ENCODE measurements around the gene U2AF2.
"Not testable (repeated sequence)": the region's sequence is repeated elsewhere in the genome, so short reads cannot be mapped to it uniquely, and the experiment has no call there.

U2AF2 gene

DNA sequence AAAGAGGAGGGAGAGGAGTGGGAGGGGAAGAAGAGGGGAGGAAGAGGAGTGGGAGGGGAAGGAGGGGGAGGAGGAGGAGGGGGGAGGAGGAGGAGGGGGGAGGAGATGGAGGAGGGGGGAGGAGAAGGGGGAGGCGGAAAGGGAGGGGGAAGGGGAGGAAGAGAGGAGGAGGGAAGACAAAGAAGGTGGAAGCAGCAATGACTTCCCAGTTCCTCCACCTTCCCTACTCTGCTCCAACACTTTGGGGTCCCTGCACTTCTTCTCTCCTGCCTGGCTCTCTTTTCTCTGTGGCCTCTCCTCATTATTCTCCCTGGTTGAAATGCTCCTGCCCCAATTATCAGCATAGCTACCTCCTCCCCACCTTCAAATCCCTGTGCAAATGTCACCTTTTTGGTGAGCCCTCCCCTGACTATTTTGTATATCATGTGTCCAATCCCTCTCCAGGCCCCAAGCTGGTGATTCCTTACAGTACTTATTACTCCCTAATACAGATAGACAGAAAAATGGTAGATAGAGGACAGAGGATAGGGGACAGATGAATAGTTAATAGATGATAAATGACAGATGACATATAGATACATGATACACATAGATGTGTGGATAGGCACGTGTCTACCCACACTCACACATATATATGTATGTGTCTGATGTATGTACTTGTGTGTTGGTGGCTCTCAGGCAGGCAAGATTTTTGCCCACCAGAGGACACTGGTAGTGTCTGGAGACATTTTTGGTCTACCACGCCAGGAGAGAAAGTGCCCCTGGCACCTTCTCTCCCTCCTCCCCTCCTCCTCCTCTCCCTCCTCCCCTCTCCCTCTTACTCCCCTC lies 58.2 kb downstream of the U2AF2 start:
- DNase-seq (ENCODE audit: low read depth), result no peak

DNA sequence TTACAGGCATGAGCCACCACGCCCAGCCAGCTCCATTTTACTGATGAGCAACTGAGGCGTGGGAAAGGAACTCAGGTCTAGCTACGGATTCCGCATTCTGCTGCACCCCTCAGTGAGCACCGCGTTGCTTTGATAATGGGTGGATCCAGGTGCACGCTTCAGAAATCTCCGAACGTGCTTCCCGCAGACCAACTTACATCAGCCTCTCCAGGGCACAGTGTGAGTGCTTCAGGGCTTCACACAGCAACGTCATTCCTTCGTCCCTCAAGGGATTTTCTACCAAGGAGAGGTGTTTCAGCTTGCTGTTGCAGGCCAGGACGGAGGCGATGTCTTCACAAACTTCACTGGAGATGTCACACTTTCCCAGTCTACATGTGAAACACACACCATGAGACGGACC lies 61.7 kb downstream of the U2AF2 start:
- DNase-seq (ENCODE audit: low read depth), result no peak

DNA sequence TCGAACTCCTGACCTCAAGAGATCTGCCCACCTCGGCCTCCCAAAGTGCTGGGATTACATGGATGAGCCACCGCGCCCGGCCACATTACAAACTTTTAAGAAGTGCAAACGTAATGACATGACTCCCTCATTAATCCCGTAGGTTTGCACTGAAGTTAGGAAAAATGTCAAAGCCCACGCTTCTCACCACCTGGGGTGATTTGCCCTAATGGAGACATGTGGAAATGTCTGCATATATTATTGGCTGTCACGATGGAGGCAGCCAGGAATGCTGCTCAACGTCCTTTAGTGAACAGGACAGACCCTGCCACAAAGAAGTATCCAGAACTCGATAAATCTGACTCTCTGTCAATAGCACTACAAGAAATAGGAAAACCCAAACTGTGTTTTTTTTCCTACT lies 62.4 kb downstream of the U2AF2 start:
- DNase-seq (ENCODE audit: low read depth), result no peak

DNA sequence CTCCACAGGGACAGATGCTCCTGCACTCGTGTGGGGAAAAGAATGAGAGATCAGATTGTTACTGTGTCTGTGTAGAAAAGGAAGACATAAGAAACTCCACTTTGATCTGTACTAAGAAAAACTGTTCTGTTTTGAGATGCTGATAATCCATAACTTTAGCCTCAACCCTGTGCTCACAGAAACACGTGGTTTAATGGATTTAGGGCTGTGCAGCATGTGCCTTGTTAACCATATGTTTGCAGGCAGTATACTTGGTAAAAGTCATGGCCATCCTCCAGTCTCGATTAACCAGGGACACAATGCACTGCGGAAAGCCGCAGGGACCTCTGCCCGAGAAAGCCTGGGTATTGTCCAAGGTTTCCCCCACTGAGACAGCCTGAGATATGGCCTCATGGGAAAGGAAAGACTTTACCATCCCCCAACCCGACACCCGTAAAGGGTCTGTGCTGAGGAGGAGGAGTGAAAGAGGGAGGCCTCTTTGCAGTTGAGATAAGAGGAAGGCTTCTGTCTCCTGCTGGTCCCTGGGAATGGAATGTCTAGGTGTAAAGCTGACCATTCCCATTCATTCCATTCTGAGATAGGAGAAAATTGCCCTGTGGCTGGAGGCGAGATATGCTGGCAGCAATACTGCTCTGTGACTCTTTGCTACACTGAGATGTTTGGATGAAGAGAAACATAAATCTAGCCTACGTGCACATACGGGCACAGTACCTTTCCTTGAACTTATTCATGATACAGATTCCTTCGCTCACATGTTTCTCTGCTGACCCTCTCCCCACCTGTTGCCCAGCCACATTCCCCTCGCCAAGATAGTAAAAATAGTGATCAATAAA lies 63.3 kb downstream of the U2AF2 start:
- not testable (repeated sequence) for DNase-seq (ENCODE audit: low read depth)

DNA sequence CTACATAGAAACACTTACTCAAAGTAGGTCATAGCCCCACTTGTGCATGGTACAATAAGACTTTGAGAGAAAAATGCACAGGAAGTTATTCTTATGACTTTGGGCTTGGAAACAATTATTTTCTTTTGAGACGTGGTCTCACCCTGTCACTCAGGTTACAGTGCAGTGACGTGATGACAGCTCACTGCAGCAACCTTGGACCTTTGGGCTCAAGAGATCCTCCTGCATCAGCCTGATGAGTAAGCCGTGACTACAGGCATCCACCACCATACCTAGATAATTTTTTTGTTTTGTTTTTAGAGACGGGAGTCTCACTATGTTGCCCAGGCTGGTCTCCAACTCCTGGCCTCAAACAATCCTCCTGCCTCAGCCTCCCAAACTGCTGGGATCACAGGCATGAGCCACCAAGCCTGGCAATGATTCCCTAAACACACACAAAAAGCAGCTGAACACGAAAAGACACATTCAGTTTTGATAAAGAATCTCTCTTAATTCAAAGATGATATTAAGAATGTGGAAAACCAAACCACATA lies 65.4 kb downstream of the U2AF2 start:
- DNase-seq (ENCODE audit: low read depth), result no peak

GRCh38 chr19:55720801-55721200 lies 66.0 kb downstream of the U2AF2 start:
- no peak for DNase-seq (ENCODE audit: low read depth)

DNA sequence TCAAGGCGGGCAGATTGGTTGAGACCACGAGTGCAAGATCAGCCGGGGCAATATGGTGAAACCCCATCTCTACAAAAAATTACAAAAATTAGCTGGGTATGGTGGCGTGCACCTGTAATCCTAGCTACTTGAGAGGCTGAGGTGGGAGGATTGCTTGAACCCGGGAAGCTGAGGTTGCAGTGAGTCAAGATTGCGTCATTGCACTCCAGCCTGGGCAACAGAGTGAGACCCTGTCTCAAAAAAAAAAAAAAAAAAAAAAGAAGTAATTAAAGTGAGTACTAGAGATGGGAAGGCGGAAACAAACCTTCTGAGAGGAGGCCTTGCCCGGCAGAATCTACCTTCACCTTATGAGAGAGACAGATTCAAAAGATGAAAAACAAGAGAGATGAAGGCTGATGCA lies 68.7 kb downstream of the U2AF2 start:
- DNase-seq (ENCODE audit: low read depth), result no peak

Measured in activated T-cell treated with anti-CD3 and anti-CD28 coated beads for 1 hour (primary cell).